Measurements from ENCODE around the gene C9orf50. TPM values are rescaled to one million over a fixed set of nuclear protein-coding genes. Genes with fewer than 3 reads are reported as not detected.
A peak's percentile ranks its signal among the peaks of the same experiment; 100 is the strongest.
"Not testable (repeated sequence)": the region's sequence is repeated elsewhere in the genome, so short reads cannot be mapped to it uniquely, and the experiment has no call there.

Gene C9orf50
- total RNA-seq, 2 donors from 2014 or later: not detected

GRCh38 chr9:129666575-129666974 lies 45.7 kb upstream of the C9orf50 start:
- no peak overlapping the region for H3K27ac ChIP-seq
- 23 to 27% methylated on average over 7 to 11 of the region's 13 CpGs for WGBS, 2 donors
- H3K27me3 ChIP-seq: peaks cover 0 to 6% of the 10 kb centered on the region in 2 donors
- no peaks in the 10 kb centered on the region for H3K9me3 ChIP-seq
- peaks cover 6% of the 10 kb centered on the region for H3K4me1 ChIP-seq
- intact Hi-C loops (cut with DNase I): no loop called here
- no peak overlapping the region for H3K4me3 ChIP-seq
- DNase-seq (no peak), ATAC-seq (no peak)
- H3K36me3 ChIP-seq (replicated peaks in 1 of 2; ENCODE audit: insufficient read depth in 1 of 2, low read depth in 2 of 2): no peaks in the 10 kb centered on the region
- TF ChIP-seq POLR2A (IDR thresholded peaks at IDR 0.05): no peak

- H3K27ac ChIP-seq: no peak overlapping the region
- no peak for DNase-seq
These were observed 45.1 kb upstream of the C9orf50 start for GRCh38 chr9:129665814-129666520.

GRCh38 chr9:129665389-129665775 lies 44.5 kb upstream of the C9orf50 start, which contains the start of gene PRRX2:
Gene PRRX2, plus strand, starts transcription at chr9:129665647. Its CDS starts 221 bp downstream, at chr9:129665868.
- Histone ChIP-seq H3K36me3 (replicated peaks in 1 of 2; ENCODE audit: insufficient read depth in 1 of 2, low read depth in 2 of 2) (no peaks in the 10 kb centered on the region), H3K27me3 (peaks cover 0 to 6% of the 10 kb centered on the region in 2 donors), H3K4me3 (no peak within 1 kb of the TSS), H3K27ac (no peak within 1 kb of the TSS), H3K9me3 (no peaks in the 10 kb centered on the region), H3K4me1 (peaks cover 6% of the 10 kb centered on the region)
- 0 to 5% methylated on average over 2 to 7 of the region's 37 CpGs for WGBS, 2 donors
- TF ChIP-seq CTCF (IDR thresholded peaks at IDR 0.05): no peak
- no peak for TF ChIP-seq POLR2A (IDR thresholded peaks at IDR 0.05)
- ATAC-seq: peak; percentile 28
- intact Hi-C loops (cut with DNase I): no loop called here
- DNase-seq: no peak

More at GRCh38 chr9:129665814-129666520, 45.1 kb upstream of the C9orf50 start:
- Histone ChIP-seq H3K4me3 (no peak overlapping the region), H3K27me3 (peaks cover 0 to 6% of the 10 kb centered on the region in 2 donors), H3K9me3 (no peaks in the 10 kb centered on the region), H3K4me1 (peaks cover 6% of the 10 kb centered on the region), H3K36me3 (replicated peaks in 1 of 2; ENCODE audit: insufficient read depth in 1 of 2, low read depth in 2 of 2) (no peaks in the 10 kb centered on the region)
- 4 to 13% methylated on average over 10 to 49 of the region's 88 CpGs for WGBS, 2 donors
- ATAC-seq: peak; percentile 38
- intact Hi-C loops (cut with DNase I): no loop called here
- TF ChIP-seq CTCF (IDR thresholded peaks at IDR 0.05): no peak
- no peak for TF ChIP-seq POLR2A (IDR thresholded peaks at IDR 0.05)

- WGBS, 2 donors: 15 to 18% methylated on average over 24 to 34 of the region's 36 CpGs
- Histone ChIP-seq H3K9me3 (no peaks in the 10 kb centered on the region), H3K4me1 (peaks cover 6% of the 10 kb centered on the region), H3K4me3 (no peak overlapping the region), H3K27ac (no peak overlapping the region), H3K36me3 (replicated peaks in 1 of 2; ENCODE audit: insufficient read depth in 1 of 2, low read depth in 2 of 2) (no peaks in the 10 kb centered on the region), H3K27me3 (peaks cover 0 to 6% of the 10 kb centered on the region in 2 donors)
- peak; percentile 20 for ATAC-seq
- no peak for DNase-seq
- no peak for TF ChIP-seq POLR2A (IDR thresholded peaks at IDR 0.05)
- TF ChIP-seq CTCF (IDR thresholded peaks at IDR 0.05): no peak
- intact Hi-C loops (cut with DNase I): no loop called here
These were observed 44.0 kb upstream of the C9orf50 start for GRCh38 chr9:129664746-129665388.

- intact Hi-C loops (cut with DNase I); H3K36me3 ChIP-seq (replicated peaks in 1 of 2; ENCODE audit: insufficient read depth in 1 of 2, low read depth in 2 of 2); H3K27me3 ChIP-seq; DNase-seq; H3K4me3 ChIP-seq; H3K27ac ChIP-seq; H3K4me1 ChIP-seq; H3K9me3 ChIP-seq; ATAC-seq: not testable (repeated sequence)
- WGBS, 2 donors: 65 to 66% methylated on average over 3 of the region's 3 CpGs
These were observed 41.3 kb upstream of the C9orf50 start for GRCh38 chr9:129662239-129662638.
